ENCODE measurements around the gene CLSTN2.

- TF ChIP-seq CTCF (conservative IDR thresholded peaks at IDR 0.05): no peak
- TF ChIP-seq EZH2 (IDR thresholded peaks at IDR 0.05; ENCODE audit: low read depth): no peak
Observed at GRCh38 chr3:140015741-140016140, 80.8 kb downstream of the CLSTN2 start.

Measured in PC-9 (cell line).